ENCODE results near the gene CNPPD1.

CNPPD1 gene

DNA sequence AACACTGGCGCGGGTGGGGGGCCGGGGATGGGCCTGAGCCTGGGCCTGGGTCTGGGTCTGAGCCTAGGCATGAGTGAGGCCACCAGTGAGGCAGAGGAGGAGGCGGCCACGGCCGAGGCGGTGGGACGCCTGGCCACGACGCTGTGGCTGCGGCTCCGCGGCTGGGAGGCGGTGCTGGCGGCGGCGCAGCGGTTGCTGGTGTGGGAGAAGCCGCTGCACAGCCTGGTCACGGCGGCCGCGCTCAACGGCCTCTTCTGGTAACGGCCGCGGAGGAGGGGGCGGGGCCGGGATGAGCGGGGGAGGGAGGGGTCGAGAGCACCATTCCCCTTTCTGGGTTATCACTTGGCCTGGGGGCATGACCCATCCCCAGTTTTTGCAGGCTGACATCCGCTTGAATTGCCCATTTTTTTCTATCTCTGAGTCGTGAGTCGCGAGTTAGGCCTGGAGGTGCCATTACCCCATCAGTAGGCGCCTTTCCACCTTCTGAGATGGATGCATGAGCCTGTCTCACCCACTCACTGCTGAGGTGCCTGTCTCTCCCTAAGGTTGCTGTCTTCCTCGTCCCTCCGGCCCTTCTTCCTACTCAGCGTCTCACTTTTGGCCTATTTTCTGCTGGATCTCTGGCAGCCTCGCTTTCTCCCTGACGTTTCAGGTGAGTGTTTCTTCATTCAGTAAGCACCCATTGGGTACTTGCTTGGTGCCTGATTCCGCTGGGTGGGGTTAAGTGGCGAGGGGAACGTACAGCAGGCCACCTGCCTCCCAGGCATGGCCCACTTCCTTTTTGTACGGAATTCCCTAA lies 1.9 kb upstream of the CNPPD1 start:
- peak; percentile 15 for DNase-seq

DNA sequence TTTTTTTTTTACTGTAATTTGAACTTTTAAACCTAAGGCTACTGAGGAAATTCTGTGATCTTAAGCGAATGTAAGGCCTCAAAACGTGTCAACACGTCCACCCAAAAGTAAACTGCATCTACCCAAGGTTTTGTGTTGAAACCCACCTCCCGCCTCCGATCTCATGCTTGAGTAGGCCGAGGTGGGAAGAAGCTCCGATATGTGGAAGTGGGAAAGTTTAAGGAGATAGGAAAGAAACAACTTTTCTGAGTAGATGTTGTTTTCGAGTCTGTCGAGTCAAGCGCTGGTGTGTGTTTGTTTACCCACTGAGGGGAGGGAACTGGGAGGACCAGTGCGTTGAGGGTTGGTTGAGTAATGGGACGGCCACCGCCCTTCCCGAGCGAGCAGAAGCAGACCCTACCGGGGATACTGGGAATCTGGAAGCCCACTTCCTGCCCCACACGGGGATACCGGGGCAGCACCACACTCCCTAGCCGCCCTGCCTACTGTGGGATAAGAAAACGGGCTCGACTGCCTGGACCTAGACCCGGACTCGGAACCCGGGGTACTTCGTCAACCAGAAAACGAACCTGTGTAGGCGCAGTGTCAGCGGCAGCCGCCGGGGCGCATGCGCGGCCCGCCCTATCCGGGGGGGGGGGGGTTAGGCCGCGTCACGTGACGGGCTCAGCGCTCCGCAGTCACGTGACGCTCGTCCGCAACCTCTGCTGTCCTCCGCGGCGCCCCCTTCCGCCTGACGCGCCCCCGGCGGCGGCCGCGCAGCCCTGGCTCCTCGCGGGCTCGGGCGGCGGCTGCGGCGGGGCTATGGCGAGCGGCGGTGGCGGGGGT lies 1.0 kb upstream of the CNPPD1 start, which contains the start of gene RETREG2:
RETREG2 (plus strand) TSS at position 724 of the 825 bp plus-strand sequence; CDS start at position 802, 78 bp downstream.
- DNase-seq: peak; percentile 87

DNA sequence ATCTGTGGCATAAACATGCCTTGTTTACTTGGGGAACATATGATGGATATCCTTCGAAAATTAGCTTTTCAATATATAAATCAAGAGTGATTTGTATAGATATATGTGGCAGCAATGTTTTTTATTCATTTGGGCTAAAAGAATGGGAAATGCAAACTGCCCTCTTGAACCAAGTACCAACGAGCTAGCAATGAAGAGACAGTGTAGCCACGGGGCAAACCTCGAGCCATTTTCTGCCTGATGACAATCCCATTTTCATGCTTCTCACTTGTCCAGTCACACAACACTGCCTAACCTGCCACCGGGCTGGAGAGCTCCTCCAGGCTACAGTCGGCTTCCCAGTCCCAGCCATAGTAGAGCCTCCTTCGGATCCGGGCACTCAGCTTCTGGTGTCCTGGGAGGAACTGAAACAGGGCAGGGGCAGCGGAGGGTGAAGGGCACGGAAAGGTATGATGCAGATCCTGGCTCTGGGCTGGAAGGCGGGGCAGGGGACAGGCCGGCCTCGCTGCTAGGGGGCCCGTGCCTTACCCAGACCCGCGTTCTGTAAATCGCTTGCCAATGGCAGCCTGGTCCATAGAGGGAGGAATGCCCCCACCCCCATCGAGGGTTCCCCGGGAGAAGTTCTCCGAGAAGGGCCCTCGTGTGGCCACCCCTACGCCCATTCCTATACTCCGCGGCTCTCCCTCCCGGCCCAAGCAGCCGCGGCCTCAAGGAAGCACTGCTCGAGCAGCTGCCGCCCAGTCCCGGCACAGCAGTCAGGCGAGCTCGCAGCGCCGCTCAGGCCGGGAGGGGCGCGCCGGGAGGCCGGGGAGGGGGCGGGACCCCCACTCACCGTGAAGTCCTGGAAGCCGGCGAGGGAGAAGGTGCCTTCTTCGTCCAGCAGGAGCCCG lies 552 bp downstream of the CNPPD1 start:
- DNase-seq: peak; percentile 29

DNA sequence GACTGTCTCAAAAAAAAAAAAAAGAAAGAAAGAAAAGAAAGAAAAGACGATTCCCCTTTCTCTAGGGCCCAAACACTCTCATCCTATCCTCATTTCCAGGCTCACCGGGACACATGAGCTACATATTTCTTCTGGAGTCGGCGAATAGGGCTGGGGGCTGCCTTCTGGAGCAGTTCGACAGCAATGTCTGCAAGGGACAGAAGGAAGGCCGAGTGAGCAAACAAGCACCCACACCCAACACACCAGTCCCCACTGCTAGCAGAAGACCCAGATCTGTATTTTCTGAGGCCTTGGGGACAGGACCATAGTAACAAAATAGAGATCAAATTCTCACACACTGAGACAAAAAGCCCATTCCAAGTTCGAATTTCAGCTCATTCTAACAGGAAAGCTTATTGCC lies 1.2 kb downstream of the CNPPD1 start:
- DNase-seq: no peak

DNA sequence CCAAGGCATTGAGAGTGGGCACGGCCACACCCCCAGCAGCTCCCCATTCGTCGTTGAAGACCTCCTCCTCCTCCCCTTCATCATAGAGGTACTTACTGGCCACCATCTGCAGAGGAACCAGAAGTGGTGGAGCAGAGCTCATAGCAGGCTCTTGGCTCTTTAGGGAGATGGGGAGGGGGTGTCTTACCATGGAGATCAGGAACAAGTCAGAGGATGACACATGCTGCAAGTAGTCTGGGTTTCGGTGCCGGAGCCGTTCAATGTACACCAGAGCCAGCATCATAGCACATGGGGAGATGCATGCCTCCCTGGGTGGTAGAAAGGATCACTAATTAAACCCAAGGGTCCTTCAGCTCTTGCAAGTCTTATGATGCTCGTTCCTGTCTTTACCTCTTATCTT lies 1.9 kb downstream of the CNPPD1 start:
- DNase-seq: no peak

DNA sequence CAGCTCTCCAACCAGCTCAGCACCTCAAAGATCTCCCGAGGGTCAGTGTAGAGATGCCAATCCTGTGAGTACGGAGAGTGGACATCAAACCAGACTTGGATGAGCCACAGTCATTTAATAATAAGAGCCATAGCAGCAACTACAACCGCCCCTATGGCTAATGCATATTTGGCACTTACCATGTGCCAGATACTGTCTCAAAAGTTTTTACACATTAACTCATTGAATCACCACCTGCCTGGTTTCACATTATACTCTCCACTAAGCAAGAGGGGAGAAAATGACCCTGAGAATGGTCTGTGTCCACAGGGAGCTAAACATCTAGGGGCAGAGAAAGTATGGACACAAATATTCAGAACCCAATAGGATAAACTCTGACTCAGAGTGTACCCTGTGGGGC lies 2.6 kb downstream of the CNPPD1 start:
- DNase-seq: no peak

DNA sequence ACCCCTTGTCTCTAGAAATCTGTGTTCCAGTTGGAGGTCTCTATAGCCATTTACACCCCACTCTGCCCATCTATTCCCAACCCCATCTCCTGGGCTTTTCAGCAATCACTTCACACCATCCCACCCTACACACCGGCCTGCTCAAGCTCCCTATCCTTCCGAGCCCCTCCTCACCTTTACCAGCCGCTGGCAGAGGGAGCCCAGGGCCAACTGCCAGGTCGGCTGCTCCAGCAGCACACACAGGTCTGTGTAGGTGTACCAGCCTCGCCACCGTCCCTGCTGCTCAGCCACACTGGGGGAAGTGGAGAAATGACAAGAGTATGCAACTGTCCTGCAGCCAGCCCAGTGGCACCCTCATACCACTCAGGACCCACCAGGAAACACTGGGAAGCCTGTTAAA lies 3.5 kb downstream of the CNPPD1 start:
- DNase-seq: no peak

DNA sequence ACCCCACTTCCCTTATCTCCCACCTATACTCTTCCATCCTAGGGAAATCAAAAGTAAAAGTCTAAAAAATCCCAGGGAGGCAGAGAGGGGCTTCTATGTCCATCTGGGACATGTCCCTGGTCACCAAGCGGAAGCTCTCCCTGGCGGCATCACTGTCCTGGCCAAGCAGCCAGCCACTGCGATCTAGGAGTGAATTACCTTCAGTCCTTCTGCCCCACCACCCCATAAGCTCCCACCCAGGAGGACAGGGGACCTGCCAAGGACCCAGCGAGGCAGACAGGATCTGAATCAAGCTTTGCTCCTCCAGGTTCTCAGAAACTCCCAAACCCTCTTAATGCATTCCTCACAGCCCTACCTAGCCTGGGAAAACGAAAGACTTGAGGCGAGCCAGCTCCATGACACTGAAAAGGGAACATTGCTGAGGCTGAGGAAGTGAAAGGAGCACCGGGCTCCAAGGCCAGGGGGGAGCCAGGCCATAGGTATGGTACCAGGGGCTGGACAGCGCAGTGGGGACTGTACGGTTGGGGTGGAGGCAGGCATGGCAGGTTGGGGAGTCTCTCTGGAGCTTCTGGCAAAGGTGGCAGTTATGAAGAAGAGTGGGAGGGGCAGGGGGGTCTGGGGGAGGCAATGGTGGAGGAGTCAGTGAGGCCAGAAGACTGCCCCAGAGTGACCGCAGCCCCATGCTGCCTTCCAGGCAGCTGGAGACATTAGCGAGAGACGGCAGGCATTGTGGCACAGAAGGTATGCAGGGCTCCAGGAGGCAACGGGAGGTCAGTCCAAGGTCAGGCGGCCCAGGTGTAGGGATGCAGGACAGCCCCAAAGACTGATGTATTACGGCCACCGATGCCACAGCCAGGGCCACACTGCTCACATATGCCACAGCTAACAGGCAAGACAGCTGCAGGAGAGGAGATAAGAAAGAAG lies 4.2 kb downstream of the CNPPD1 start:
- no peak for DNase-seq

DNA sequence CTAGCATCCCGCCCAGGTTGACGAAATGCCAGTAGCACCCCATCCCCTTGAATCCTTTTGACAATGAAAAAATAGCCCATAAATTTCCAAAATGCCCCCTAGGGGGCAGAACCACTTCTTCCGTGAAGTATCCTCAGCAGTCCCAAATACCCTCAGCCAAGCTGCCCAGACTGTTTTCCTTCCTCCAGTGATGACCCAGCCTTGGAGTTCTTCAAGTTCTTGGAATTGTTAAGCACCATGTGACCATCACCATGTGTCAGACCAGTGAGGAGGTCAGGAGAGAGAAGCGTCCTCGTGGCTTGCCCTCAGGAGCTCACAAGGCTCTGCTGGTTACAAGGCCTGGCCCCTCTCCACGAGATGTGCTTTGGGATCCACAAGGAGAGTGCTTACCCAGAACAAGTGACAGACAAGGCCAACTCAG lies 5.5 kb downstream of the CNPPD1 start:
- peak; percentile 72 for DNase-seq

DNA sequence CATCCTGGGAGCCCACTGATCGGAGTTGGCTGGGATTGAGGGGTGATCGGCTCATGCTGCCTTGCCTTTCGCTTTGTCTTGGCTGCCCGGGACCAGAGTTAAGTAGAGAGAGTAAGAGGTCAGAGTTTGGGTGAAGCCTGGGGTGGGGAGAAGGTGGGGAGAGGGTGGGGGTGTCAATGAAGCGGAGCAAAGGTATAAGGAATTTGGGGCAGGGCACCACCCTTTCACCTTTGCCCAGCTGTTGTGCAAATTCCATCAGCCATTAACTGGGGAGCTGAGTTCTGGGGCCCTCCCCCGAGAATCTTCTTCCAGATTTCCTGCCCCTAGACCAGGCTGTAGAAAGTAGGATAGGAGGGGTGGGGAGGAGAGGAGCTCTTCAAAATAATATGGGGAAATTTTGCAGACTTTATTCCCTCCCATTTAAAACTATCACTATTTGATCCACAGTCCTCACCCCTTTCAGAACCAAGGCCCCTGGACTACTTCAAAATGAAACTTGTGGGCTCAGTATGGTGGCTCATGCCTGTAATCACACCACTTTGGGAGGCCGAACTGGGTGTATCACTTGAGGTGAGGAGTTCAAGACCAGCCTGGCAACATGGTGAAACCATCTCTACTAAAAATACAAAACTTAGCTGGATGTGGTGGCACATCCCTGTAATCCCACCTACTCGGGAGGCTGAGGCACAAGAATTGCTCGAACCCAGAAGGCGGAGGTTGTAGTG lies 6.6 kb downstream of the CNPPD1 start, which contains the start of gene SLC23A3:
SLC23A3 (minus strand) TSS at position 100 of the 725 bp plus-strand sequence; CDS start at position 55, 45 bp downstream.
- no peak for DNase-seq

DNA sequence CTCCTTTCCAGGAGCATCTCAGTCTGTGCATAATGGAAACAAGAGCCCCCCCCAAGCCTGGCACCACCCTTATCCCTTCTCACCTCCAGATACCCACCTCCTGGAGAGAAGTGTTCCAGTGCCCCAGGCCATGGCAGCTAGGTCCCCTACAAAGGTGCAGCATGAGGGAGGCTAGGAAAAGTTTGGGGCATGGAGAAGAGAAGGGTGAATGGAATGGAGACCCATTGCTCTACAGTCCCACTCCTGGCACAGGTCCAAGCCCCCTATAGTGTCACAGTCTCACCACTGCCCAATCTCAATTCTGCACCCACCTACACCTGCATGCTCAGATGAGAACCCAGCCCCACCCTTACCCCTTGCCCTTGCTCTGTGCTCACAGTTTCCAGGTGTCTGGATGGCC lies 7.8 kb downstream of the CNPPD1 start:
- no peak for DNase-seq

DNA sequence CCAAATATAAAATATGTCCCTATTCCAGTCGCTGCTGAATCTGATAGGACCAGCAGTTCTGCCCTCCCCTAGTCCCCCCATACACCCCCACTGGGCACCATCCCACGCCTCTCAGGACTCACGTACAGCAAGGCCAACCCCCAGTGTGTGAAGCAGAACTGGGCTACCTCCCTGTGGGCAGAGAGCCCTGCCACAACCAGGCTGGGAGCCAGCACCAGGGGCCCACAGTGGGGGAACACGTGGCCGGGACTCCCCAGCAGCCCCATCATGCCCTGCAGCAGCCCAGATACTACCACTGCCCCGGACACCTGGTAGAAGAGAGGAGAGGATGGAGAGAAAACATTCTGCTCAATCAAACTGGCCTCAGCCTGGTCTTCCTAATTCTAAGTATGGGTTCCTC lies 8.2 kb downstream of the CNPPD1 start:
- DNase-seq: no peak

DNA sequence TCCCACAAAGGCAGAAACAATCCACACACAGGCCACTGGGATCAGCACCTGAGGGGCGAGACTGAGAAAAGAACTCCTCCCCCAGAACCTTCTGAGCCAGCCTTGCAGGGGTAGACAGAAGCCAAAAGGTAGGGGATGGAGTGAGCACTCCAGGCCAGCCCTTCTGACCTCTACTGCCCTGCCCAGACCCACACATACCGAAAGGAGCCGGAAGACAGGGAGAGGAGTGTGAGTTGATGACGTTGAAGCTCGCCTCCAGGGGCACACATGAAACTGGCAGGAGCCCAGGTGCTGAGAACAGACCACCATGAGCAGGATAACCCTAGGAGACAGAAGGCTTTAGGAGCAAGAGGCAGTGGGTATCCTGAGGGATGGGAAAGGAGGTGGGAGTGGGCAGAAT lies 8.7 kb downstream of the CNPPD1 start:
- DNase-seq: no peak

DNA sequence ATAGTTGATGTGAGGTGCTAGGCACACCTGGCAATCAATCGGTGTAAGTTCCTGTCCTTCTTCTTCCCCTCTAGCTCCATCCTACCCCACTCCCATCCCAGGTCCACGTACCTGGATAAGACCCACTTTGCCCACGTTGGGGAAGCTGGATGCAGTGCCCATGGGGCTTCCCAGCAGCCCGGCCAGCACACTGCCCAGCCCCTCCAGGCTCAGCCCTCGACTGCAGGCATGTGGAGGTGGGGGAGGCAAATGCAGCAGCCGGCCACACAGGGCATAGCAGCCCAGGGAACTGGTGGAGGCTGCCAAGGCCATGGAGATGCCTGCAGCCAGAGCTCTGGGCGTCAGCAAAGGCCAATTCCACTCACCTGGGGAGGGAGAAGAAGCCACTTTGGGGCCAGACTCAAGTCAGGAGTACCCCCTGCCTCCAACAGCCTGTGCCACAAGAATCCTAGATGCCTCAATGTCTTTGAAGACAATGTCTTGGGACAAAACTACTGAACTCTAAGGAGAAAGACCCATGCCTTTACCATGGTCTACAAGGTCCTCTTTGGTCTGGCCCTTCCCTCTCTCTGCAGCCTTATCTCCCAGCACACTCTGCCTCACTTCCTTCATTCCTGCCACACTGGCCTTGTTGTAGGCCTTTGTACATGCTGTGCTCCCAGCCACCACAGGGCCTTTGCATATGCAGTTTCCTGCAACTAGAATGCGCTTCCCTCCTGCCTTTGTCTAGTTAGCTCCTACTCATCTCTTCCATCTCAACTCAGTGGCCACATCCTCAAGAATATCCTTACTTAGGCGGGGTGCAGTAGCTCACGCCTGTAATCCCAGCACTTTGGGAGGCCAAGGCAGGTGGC lies 11.4 kb downstream of the CNPPD1 start:
- DNase-seq: no peak

DNA sequence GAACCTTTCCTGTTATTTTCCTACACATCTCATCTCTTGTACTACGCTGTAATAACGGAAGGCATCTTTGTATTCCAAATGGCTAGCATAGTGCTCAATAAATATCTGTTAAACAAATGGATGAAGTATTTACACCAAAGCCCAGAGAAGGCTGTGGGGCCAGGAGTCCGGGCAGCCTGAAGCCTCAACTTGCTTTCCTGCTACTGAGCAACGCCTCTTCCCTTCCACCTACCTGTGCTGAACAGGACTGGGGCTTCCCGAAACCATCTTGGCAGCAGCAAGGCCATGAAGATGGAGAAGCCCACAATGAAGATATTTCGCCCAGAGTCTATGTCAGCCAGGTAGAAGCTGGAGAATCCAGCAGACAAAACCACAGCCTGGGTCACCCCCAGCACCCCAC lies 13.6 kb downstream of the CNPPD1 start:
- no peak for DNase-seq

DNA sequence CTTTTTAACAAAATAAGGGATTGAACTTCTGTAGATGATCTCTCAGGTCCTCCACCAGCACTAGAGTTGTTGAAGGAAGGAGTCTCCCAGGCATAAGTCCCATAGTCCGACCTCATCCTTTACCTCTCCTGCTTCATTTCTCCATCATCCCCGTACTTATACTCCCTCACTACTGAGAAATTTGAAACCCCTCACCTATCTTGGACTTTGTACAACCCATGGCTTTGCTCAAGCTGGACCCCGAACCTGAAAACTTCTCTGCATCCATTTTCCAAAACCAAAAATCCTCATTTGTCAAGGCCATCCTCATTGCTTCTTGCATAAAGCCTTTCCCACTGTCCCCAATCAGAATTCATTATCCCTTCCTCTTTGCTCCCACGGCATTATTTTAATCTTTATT lies 15.6 kb downstream of the CNPPD1 start:
- DNase-seq: no peak

DNA sequence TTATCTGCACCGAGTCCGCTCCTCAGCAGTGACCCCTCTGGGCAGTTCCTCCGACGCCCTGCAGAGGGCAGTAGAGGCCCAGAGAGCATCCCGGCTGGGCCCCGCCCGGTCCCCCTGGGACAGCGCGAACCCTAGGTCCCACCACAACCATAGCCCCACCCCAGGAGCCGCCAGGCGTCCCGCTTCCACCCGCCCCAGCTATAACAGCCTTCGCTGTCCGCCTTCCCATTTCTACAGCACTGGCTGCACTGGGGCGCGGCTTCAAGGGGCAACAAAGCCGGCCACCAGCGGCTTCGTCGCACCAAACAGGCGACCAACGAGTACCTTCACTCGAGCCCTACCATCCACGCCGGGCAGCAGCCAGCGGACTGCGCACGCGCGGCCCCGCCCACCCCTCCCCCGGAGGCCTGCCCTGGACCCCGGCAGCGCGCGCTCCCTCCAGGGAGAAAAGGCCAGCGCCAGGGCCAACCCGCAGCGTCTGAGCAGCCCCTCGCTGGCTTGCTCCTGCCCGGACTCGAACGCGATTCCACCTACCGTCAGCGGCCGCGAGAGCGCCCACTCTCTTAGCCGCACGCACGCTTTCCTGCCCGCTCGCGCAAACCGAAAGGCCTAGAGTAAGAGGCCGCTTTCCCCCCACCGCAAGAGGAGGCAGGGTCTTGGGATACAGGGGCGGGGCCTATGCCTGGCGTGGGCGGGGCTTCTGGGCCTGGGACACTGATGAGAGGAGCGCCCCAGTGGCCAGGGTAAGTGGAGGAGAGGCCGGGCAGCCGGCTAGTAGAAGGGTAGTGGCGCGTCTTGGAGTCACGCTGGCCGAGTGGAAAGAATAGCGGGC lies 16.3 kb downstream of the CNPPD1 start, which contains the start of gene NHEJ1:
NHEJ1 (minus strand) TSS at position 630 of the 832 bp plus-strand sequence. CDS start 2,453 bp downstream, outside the sequence.
- peak; percentile 93 for DNase-seq

DNA sequence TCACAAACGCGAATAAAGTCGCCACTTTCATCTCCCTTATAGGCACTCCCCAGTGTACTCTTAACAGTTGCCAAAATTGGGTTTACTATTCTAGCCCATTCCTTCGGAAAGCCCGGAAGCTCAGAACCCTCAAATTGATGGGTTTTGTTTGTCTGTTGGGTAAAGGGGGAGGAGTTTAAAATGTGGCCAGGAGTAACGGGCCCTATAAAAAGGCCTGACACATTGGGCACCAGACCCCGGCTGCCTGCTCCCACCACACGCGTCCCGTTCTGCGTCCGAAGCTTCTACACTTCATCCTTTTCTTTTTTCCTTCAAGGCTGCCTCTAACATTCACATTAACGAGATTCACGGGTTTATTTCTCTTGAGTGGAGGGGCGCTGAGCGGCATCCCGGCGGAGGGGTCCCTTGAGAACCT lies 16.9 kb downstream of the CNPPD1 start:
- no peak for DNase-seq

DNA sequence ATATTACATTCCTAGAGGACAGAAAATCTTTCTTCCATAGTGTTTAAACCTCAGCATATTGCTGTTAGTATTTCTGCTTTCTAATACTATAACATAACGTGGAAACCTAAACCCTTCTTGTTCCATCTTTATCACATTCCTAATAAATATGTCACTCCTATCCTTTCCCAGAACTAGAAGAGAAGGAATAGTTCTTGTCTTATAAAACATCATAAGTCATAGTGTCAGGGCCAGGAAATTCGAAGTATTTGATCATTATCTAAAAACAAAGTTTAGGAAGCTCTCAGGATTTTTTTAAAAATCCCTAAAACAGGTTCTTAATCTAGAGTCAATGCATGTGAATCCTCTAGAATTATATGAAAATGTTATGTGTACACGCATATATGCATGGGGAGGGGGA lies 18.1 kb downstream of the CNPPD1 start:
- peak; percentile 68 for DNase-seq

Data from fibroblast of skin of right biceps (primary cell).